LHCN-M2 (cell line): ENCODE measurements around the gene KRTAP25-1. TPM values are rescaled to one million over a fixed set of nuclear protein-coding genes. Genes with fewer than 3 reads are reported as not detected.

ENCODE experiments used
- DNase-seq: peaks from one replicate; pipeline ENCODE4 v3.0.0-alpha.2; 2012; ENCODE audit warnings: low read depth
- polyA plus RNA-seq: library from polyadenylated mRNA; unstranded; fragments of >200 nt; gene quantifications from one replicate; pipeline ENCODE4 v1.2.1, GENCODE V29; 2012; ENCODE audit warnings: missing spikeins
- total RNA-seq: library from RNA; depleted of rRNA; stranded (reverse); fragments of >200 nt; gene quantifications from 2 replicates; pipeline ENCODE4 v1.2.3, GENCODE V29; 2014; rRNA removed

Gene KRTAP25-1
- total RNA-seq, result not detected in 2 replicates
- polyA plus RNA-seq, result not detected

DNA sequence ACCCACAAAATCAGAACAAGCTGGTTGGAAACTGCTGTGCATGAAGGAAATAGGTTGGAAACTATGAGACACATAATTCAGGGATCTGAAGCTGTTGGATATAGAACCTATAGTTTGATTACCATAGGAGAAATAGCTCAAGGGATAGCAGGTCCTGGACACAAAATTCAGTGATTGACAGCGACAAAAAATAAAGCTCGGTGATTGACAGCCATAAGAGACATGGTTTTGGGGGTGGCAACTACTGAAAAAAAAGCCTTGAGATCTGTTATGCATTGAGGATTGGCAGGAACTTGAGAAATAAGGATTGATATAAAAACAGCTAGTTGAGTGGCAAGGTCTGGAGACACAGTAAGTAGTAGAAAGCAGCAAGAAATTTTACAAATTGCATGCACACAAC lies at the start of gene KRTAP25-1:
Gene KRTAP25-1 (minus strand): TSS at position 300 of the 400 bp plus-strand sequence. CDS start 24 bp downstream, at position 276.
- no peak for DNase-seq

- DNase-seq, result no peak
These were observed 49.4 kb upstream of the KRTAP25-1 start for GRCh38 chr21:30338717-30339116.

- no peak for DNase-seq
These were observed 48.5 kb upstream of the KRTAP25-1 start for GRCh38 chr21:30337772-30338171.

DNA sequence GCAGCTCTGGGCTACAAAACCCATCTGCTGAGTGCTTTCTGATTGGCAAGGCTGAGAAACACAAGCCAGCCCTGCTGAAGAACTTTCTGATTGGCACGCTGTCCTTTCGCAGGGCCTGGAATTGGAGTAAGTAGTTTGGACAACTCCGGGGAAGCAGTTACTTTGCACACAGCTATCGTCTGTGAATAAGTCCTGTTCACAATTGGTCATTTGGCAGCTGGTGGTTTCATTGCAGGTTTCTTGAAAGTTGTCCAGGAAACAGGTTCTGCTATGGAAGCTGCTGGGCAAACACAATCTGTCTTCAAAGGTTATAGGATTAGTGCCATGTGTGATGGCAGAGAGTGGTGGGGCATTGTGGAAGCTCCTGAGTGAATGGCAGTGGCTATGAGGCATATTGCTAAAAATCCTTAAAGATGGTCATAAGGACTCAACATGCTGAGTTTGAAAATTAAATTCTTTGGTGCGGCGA lies 48.0 kb upstream of the KRTAP25-1 start, which contains the start of gene KRTAP27-1:
Gene KRTAP27-1 (minus strand): TSS at position 419 of the 469 bp plus-strand sequence. CDS start 26 bp downstream, at position 393.
- DNase-seq, result no peak

DNA sequence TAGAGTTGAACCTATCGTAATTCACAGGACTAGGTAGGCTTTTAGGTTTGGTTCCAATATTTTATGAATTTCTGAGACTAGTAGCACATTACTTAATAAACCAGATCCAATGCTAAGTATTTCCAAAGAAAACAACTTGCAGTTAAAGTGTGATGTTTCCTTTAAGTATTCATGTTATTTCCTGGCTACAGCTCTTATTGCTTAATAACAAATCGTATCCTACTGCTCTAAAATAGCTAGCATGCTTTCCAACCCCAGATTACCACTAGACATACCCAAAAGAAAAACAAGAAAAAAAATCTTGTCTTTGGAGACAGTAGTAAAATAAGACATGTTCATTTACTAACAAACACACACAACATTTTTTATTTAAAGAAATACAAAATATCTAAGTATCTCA lies 47.3 kb upstream of the KRTAP25-1 start:
- no peak for DNase-seq

DNA sequence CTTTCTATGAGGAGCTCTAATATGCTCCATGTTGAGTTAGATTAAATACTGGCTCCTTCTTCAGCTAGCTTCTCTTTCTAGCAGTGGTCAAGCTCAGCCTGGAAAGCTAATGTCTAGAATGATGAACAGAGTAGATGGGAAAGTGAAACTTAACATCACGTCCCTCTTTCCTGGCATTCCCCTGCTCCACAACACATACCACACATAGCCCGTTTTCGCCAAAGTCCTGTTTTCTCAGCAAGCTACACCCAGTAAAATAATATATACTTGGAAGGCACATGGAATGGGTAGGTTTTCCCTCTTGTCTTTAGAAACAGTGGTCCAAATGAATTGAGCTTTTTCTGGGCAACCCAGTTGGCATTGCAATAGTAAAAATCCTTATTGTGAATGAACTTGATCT lies 44.4 kb upstream of the KRTAP25-1 start:
- DNase-seq, result no peak

DNA sequence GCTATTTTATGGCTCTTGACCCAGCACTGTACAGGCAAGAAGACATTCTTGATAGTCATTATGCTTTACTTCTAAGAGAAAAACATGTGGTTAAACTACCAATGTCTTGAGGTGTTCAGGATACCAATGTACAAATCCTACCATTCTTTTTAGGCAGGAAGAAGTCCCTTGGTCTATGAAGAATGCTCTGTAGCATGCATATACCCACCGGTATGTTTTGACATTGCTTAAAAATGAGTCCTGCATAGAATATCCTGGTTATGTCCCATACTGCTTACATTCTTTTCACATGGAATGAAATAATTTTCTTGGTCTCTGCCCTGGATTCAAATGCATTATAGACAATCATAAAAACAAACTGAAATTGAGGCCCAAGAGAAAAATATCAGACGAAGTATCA lies 43.4 kb upstream of the KRTAP25-1 start:
- DNase-seq, result no peak

DNA sequence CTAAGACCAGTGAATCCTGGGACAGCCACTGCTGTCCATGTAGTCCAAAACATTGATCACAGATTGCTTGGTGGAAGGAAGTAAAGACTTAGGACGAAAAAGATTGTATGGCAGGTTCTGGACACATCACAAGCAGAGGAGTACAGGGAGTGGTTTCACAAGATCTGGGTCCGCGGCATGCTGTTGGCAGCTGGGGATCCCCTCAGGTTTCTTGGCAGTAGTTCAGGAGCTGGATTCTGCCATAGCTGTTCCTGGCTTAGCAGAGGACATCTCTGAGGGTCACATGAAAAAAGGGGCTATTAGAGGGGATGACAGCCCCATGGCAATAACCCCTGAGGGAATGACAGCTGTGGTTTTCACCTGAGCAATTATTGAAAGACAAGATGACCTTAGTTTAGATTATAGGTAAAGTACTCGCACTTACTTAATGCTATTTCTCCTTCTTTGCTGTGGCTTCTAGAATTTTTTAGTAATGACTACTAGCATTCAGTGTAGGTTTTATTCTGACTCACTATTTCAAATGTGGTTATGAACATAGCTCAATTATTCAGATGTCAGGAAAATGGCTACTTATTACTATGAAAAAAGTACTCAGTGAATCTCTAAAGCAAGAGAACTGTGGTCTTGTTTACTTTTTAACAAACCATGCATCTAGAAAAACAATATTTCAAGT lies 40.0 kb upstream of the KRTAP25-1 start:
- no peak for DNase-seq

DNA sequence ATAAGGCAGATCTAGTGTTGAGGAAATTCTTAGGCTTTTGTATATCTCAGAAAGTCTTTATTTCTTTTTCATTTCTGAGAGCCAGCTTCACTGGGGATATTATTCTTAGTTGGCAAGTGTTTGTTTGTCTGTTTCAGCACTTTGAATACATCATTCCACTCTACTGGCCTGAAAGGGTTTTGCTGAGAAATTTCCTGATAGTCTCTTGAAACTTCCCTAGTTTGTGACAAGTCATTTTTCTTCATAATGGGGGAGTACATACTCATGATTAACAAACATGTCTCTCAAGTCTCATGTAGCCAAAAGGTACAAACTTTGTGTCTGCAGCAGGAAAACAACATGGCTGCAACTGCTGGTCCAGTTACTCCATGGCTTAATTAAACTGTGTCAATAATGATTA lies 37.1 kb upstream of the KRTAP25-1 start:
- no peak for DNase-seq

DNA sequence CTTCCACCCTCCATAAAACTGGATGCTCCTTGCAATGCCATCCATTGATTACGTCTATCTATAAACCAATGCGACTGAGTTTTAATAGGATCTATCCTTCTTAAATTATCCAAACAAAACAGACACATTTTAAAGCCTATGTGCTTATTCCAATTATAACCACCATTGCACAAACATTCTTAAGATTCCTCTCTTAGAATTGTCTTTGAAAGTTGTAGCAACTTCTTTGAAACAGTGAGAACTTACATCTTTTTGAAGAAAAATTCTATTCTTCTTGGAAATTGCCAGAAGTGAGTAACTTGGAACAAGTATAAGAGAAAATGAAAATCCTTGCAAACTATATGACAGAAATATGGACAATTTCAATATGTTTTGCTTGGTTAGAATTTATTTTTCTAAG lies 30.9 kb upstream of the KRTAP25-1 start, which contains the start of gene KRTAP26-1:
Gene KRTAP26-1 (minus strand): TSS at position 101 of the 400 bp plus-strand sequence. CDS start 280 bp downstream, outside the sequence.
- DNase-seq, result no peak

GRCh38 chr21:30315701-30316100 lies 26.4 kb upstream of the KRTAP25-1 start:
- DNase-seq, result no peak

- DNase-seq, result no peak
These were observed 17.6 kb upstream of the KRTAP25-1 start for GRCh38 chr21:30306884-30307283.

DNA sequence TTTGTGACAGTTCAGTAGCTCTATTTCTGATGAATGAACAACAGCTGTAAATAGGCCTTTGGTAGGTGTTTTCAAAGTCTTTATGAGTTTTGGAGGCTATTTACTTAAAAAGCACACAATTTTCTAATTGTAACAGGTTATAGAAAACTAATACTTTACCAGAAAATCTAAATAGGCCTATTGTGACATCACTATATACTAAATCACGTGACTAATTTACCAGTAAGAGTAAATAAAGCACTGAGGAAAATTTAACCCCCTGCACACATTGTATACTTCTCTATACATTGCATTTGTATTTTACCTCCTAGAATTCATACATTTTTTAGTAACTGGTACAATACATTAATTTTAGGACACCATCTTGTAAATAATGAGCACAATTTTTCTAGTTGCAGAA lies 15.8 kb upstream of the KRTAP25-1 start:
- no peak for DNase-seq

- no peak for DNase-seq
These were observed 6.5 kb downstream of the KRTAP25-1 start, which contains the start of gene KRTAP24-1 for GRCh38 chr21:30282850-30283249. KRTAP24-1 (minus strand) TSS chr21:30282950; CDS start chr21:30282932, 18 bp downstream.

GRCh38 chr21:30271611-30272010 lies 17.7 kb downstream of the KRTAP25-1 start:
- DNase-seq, result no peak

GRCh38 chr21:30271156-30271555 lies 18.2 kb downstream of the KRTAP25-1 start:
- DNase-seq, result no peak

DNA sequence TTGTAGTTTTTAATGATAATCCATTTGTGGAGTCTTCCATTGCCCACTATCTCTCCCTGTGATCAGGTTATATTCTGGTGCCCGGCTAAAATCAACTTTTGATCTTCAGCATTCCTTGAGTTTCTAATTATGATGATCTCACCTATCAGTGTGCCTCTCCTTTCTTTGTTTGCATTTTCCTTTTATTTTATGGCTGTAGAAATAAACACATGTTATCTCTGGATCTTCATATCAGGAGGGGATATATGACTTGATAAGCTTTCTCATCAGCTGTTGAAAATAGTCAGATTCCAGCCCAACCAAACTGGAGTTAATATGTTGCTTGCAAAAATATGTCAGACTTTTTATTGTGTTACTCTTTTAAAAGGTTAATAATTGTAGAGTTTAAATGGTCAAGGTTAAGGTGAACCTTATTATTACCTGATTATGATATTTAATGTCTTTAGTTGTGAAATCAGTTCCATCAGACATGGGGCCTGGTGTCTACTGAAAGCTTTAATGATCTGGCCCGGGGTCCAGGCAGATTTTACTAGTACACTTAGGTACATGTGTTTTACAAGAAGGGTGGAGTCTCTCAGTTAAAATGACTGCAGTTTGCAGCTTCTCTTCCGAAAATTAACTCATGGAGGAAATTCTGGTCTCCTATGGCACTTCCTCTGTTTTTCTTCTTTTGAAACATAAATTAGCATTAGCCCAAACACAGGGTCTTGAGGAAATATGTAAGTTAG lies 19.3 kb downstream of the KRTAP25-1 start:
- no peak for DNase-seq

- DNase-seq, result no peak
These were observed 20.6 kb downstream of the KRTAP25-1 start for GRCh38 chr21:30268608-30269197.

GRCh38 chr21:30257773-30258172 lies 31.5 kb downstream of the KRTAP25-1 start:
- DNase-seq, result no peak

DNA sequence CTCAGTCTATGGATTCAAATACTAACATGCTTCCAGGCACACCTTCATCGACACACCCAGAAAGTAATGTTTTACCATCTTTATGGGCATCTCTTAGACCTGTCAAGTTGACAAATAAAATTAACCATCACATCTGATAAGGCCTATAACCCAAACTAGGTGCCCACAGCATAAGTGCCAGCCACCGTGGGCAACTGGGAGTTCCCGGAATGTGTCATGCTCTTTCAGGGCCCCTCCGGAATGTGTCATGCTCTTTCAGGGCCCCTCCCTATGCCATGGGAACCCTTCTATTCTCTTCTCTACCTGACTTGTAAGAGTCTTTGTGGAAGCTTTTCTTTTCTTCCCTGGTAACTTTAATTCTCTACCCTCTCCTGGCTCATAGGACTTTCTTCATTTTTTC lies 33.2 kb downstream of the KRTAP25-1 start:
- DNase-seq, result no peak

DNA sequence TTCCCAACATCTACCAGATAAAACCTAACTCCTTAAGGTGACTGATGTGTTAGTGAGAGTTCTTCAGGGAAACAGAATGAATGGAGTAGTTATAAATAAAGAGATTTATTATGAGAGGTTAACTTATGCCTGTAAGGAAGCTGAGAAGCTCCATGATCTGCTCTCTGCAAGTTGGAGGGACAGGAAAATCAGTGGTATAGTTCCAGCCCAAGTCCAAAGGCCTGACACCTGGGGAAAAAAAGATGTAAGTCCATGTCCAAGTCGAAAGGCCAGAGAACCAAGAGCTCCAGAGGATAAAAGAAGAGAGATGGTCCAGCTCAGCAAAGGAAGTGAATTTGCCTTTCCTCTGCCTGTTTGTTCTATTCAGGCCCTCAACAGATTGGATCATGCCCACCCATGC lies 33.6 kb downstream of the KRTAP25-1 start:
- DNase-seq, result no peak

DNA sequence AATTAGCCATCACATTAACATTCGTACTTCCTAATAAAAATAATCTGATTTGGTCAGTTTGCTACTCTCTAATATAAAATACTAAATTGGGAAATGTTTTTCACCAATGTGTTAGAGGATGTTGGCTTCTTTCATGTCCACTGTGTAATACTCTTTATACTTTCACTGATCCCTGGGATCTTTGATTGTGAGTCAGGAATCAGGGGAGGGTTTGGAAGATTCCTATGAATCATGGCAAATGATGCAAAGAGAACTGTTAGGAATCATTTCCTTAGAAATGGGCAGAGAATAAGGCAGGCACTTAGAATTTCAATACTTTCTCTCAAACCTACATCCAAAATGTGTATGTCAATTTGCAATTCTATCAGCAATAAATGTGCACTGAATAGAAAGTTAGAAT lies 37.5 kb downstream of the KRTAP25-1 start:
- DNase-seq, result no peak
